CD4-positive, alpha-beta memory T cell (primary cell): ENCODE data around the gene STPG1. TPM values are rescaled to one million over a fixed set of nuclear protein-coding genes. Genes with fewer than 3 reads are reported as not detected.

Experiments used
- CTCF ChIA-PET: fragments of 350-600 bp; sonication (Branson Sonifier 250); formaldehyde crosslinking; loops from one replicate; lab custom pipeline; 2021; ENCODE audit warnings: inconsistent platforms; ENCODE audit not compliant: partially characterized antibody; lab: Charles Lee
- POLR2A ChIA-PET: fragments of 350-600 bp; sonication (Branson Sonifier 250); formaldehyde crosslinking; loops from one replicate; lab custom pipeline; 2021; ENCODE audit not compliant: partially characterized antibody; lab: Charles Lee
- DNase-seq, 5 donors: peaks; one replicate each; pipeline versions ENCODE4 v3.0.0 to v3.0.0-alpha.2; 2020 to 2022; ENCODE audit warnings: mixed read lengths in 1 of 5
- H3K27ac ChIP-seq: one replicate; pipeline ENCODE4 v1.7.0; 2013; ENCODE audit warnings: low read depth, low read length
- H3K27me3 ChIP-seq: 2 replicates; pipeline ENCODE4 v1.7.0; 2013; ENCODE audit warnings: mild to moderate bottlenecking, low read length, moderate library complexity; ENCODE audit not compliant: insufficient read depth
- H3K36me3 ChIP-seq: 2 replicates; pipeline ENCODE4 v1.7.0; 2013; ENCODE audit warnings: mild to moderate bottlenecking, low read length, moderate library complexity; ENCODE audit not compliant: insufficient read depth
- H3K4me1 ChIP-seq: 2 replicates; pipeline ENCODE4 v1.7.0; 2013; ENCODE audit warnings: mild to moderate bottlenecking, low read length, moderate library complexity; ENCODE audit not compliant: insufficient read depth
- H3K4me3 ChIP-seq, 2 donors: one replicate each; pipeline ENCODE4 v1.7.0; 2013; ENCODE audit warnings: low read length in 2 of 2, mild to moderate bottlenecking in 1 of 2
- H3K9me3 ChIP-seq, 2 donors: one replicate each; pipeline ENCODE4 v1.7.0; 2013; ENCODE audit warnings: low read length in 2 of 2, control low read depth in 1 of 2; ENCODE audit not compliant: control insufficient read depth in 1 of 2
- H3K27ac Mint-ChIP-seq, 7 donors: one replicate each; pipeline ENCODE4 v1.8.0; 2020 to 2021; ENCODE audit warnings: mixed read lengths in 7 of 7, mild to moderate bottlenecking in 6 of 7, inconsistent platforms in 3 of 7, moderate library complexity in 3 of 7
- H3K27me3 Mint-ChIP-seq, 2 donors: one replicate each; pipeline ENCODE4 v1.8.0; 2020 to 2021; ENCODE audit warnings: mixed read lengths in 2 of 2
- H3K36me3 Mint-ChIP-seq, 2 donors: one replicate each; pipeline ENCODE4 v1.8.0; 2020 to 2021; ENCODE audit warnings: mixed read lengths in 2 of 2, inconsistent platforms in 1 of 2, mild to moderate bottlenecking in 1 of 2
- H3K4me1 Mint-ChIP-seq, 4 donors: one replicate each; pipeline ENCODE4 v1.8.0; 2020 to 2021; ENCODE audit warnings: mixed read lengths in 4 of 4, mild to moderate bottlenecking in 1 of 4
- H3K4me3 Mint-ChIP-seq, 8 donors: one replicate each; pipeline ENCODE4 v1.8.0; 2020 to 2021; ENCODE audit warnings: mixed read lengths in 8 of 8, mild to moderate bottlenecking in 7 of 8, moderate library complexity in 6 of 8, inconsistent platforms in 3 of 8
- H3K9me3 Mint-ChIP-seq, 8 donors: one replicate each; pipeline ENCODE4 v1.8.0; 2020 to 2021; ENCODE audit warnings: mixed read lengths in 8 of 8, mild to moderate bottlenecking in 5 of 8, inconsistent platforms in 3 of 8, moderate library complexity in 1 of 8
- intact Hi-C: fragments of 100-400 bp; cut with micrococcal nuclease; formaldehyde crosslinking; loops from one replicate; pipeline ENCODE4 v1.15.1; 2023
- polyA plus RNA-seq, 2 donors: library from polyadenylated mRNA; unstranded; fragments of 300-500 nt; fragmentation: Illumina TruSeq; gene quantifications; one replicate each; pipeline ENCODE4 v1.2.3, GENCODE V29; 2021
- total RNA-seq, 2 experiments: library from RNA; stranded (reverse); gene quantifications; one replicate each; pipeline ENCODE4 v1.2.3, GENCODE V29; 2021

The STPG1 gene
- total and polyA plus RNA-seq, 4 experiments from 2014 or later: 3.1 to 4.9 (median 3.8) TPM

GRCh38 chr1:24321697-24322469 is 91.7 kb downstream of the STPG1 start:
- Mint-ChIP-seq H3K36me3 (no peaks in the 10 kb centered on the region), H3K9me3 (no peaks in the 10 kb centered on the region), H3K4me3 (peak overlapping the region; percentile 80 to 92 (median 86)), H3K27me3 (peaks cover 19 to 29% of the 10 kb centered on the region in 2 donors), H3K27ac (peak overlapping the region; percentile 29 to 91 (median 84)), H3K4me1 (peaks cover 36 to 65% (median 42%) of the 10 kb centered on the region in 4 donors)
- POLR2A ChIA-PET: interaction anchor here (1.4 to 1.7 kb wide), 4 partner anchors 70 to 182 kb away, joined by 3 to 4 read pairs (median 4); partner anchors contain the start of gene NIPAL3
- DNase-seq: peak; percentile 56 to 84 (median 68)
- H3K27ac ChIP-seq: no peak overlapping the region
- intact Hi-C loops: loop anchor here (5.0 to 10.0 kb wide), 2 partner anchors 70 to 117 kb away; no protein-coding TSS in a partner anchor
- H3K4me1 ChIP-seq: peaks cover 45% of the 10 kb centered on the region
- H3K4me3 ChIP-seq: peak overlapping the region; percentile 1 to 42
- CTCF ChIA-PET: interaction anchor here (0.7 to 2.0 kb wide), 5 partner anchors 9 to 120 kb away, joined by 3 to 7 read pairs (median 5); no protein-coding TSS in a partner anchor
- no peaks in the 10 kb centered on the region for H3K36me3 ChIP-seq
- no peaks in the 10 kb centered on the region for H3K9me3 ChIP-seq
- H3K27me3 ChIP-seq: peaks cover 4% of the 10 kb centered on the region

GRCh38 chr1:24321126-24321525 is 92.5 kb downstream of the STPG1 start:
- CTCF ChIA-PET: interaction anchor here (0.9 to 2.1 kb wide), 4 partner anchors 10 to 119 kb away, joined by 3 to 9 read pairs (median 6); no protein-coding TSS in a partner anchor
- H3K9me3 ChIP-seq: no peaks in the 10 kb centered on the region
- Mint-ChIP-seq H3K4me3 (peak overlapping the region; percentile 14 to 87 (median 73)), H3K9me3 (no peaks in the 10 kb centered on the region), H3K27me3 (peaks cover 19 to 30% of the 10 kb centered on the region in 2 donors), H3K4me1 (peaks cover 36 to 65% (median 42%) of the 10 kb centered on the region in 4 donors), H3K27ac (peak overlapping the region in 3 of 7 donors; percentile 2 to 73 (median 38)), H3K36me3 (no peaks in the 10 kb centered on the region)
- H3K27ac ChIP-seq: no peak overlapping the region
- H3K4me1 ChIP-seq: peaks cover 45% of the 10 kb centered on the region
- peaks cover 4% of the 10 kb centered on the region for H3K27me3 ChIP-seq
- intact Hi-C loops: loop anchor here (5.0 to 10.0 kb wide), 2 partner anchors 71 to 116 kb away; no protein-coding TSS in a partner anchor
- no peaks in the 10 kb centered on the region for H3K36me3 ChIP-seq
- peak overlapping the region; percentile 1 to 42 for H3K4me3 ChIP-seq
- POLR2A ChIA-PET: interaction anchor here (1.4 to 1.7 kb wide), 4 partner anchors 71 to 183 kb away, joined by 3 to 4 read pairs (median 4); partner anchors contain the start of gene NIPAL3
- DNase-seq: no peak

DNA sequence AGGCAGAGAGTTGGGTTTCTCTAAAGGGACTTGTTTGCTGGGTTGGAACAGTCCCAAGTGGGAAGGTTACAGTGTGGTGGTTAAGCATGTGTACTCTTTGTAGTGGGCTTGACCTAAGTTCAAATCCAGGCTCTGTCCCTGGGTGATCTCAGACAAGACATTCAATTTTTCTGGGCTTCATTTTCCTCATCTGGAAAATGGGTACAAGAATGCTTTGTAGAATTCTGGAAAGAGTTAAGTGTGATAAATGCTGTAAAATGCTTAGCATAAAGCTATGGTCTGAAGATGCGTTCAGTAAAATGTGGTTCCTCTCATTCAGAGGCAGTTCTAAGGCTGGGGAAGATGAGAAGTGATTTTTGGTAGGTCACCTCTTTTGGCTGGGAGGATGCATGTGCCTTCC is 93.6 kb downstream of the STPG1 start:
- H3K4me3 Mint-ChIP-seq: peak overlapping the region in 6 of 8 donors; percentile 39 to 87 (median 76)
- POLR2A ChIA-PET: no interaction called here

GRCh38 chr1:24319312-24319863 is 94.2 kb downstream of the STPG1 start, which contains the start of gene GRHL3:
Gene GRHL3, plus strand, starts transcription at chr1:24319357. Its CDS starts 195 bp downstream, at chr1:24319552.
- intact Hi-C loops: no loop called here
- Histone ChIP-seq H3K9me3 (no peaks in the 10 kb centered on the region), H3K27ac (no peak within 1 kb of the TSS), H3K4me1 (peaks cover 45% of the 10 kb centered on the region), H3K27me3 (peaks cover 4% of the 10 kb centered on the region), H3K36me3 (no peaks in the 10 kb centered on the region), H3K4me3 (no peak within 1 kb of the TSS)
- peak in 3 of 5 donors; percentile 11 to 59 (median 17) for DNase-seq
- peaks cover 19 to 30% of the 10 kb centered on the region in 2 donors for H3K27me3 Mint-ChIP-seq
- peak within 1 kb of the TSS; percentile 39 to 87 (median 76) for H3K4me3 Mint-ChIP-seq
- H3K36me3 Mint-ChIP-seq: no peaks in the 10 kb centered on the region
- ChIA-PET POLR2A (no interaction called here), CTCF (interaction anchor here (2.1 kb wide), 1 partner anchor 72 kb away, joined by 9 read pairs; no protein-coding TSS in a partner anchor)
- H3K4me1 Mint-ChIP-seq: peaks cover 36 to 65% (median 41%) of the 10 kb centered on the region in 4 donors
- peak within 1 kb of the TSS in 3 of 7 donors; percentile 5 to 55 (median 10) for H3K27ac Mint-ChIP-seq
- no peaks in the 10 kb centered on the region for H3K9me3 Mint-ChIP-seq

More for the DNA sequence above, 93.6 kb downstream of the STPG1 start:
- peak overlapping the region in 1 of 7 donors; percentile 10 for H3K27ac Mint-ChIP-seq
- DNase-seq: no peak
- Histone ChIP-seq H3K27ac (no peak overlapping the region), H3K4me1 (peaks cover 45% of the 10 kb centered on the region), H3K9me3 (no peaks in the 10 kb centered on the region), H3K4me3 (no peak overlapping the region), H3K36me3 (no peaks in the 10 kb centered on the region), H3K27me3 (peaks cover 4% of the 10 kb centered on the region)
- intact Hi-C loops: loop anchor here (5.0 to 10.0 kb wide), 2 partner anchors 72 to 115 kb away; no protein-coding TSS in a partner anchor
- H3K36me3 Mint-ChIP-seq: no peaks in the 10 kb centered on the region
- no peaks in the 10 kb centered on the region for H3K9me3 Mint-ChIP-seq
- H3K4me1 Mint-ChIP-seq: peaks cover 36 to 65% (median 41%) of the 10 kb centered on the region in 4 donors
- CTCF ChIA-PET: interaction anchor here (2.1 kb wide), 1 partner anchor 71 kb away, joined by 9 read pairs; no protein-coding TSS in a partner anchor
- peaks cover 19 to 30% of the 10 kb centered on the region in 2 donors for H3K27me3 Mint-ChIP-seq

- Mint-ChIP-seq H3K27me3 (peaks cover 19 to 30% of the 10 kb centered on the region in 2 donors), H3K9me3 (no peaks in the 10 kb centered on the region), H3K27ac (no peak overlapping the region), H3K36me3 (no peaks in the 10 kb centered on the region), H3K4me1 (peaks cover 36 to 62% (median 41%) of the 10 kb centered on the region in 4 donors), H3K4me3 (peak overlapping the region; percentile 39 to 87 (median 76))
- Histone ChIP-seq H3K4me3 (no peak overlapping the region), H3K9me3 (no peaks in the 10 kb centered on the region), H3K4me1 (peaks cover 45% of the 10 kb centered on the region), H3K27me3 (peaks cover 4% of the 10 kb centered on the region), H3K36me3 (no peaks in the 10 kb centered on the region), H3K27ac (no peak overlapping the region)
- DNase-seq: no peak
- CTCF ChIA-PET: interaction anchor here (2.1 kb wide), 1 partner anchor 72 kb away, joined by 9 read pairs; no protein-coding TSS in a partner anchor
- POLR2A ChIA-PET: interaction anchor here (0.6 kb wide), 1 partner anchor 610 kb away, joined by 3 read pairs; no protein-coding TSS in a partner anchor
- intact Hi-C loops: no loop called here
Measured at GRCh38 chr1:24318615-24319311, 94.8 kb downstream of the STPG1 start.

DNA sequence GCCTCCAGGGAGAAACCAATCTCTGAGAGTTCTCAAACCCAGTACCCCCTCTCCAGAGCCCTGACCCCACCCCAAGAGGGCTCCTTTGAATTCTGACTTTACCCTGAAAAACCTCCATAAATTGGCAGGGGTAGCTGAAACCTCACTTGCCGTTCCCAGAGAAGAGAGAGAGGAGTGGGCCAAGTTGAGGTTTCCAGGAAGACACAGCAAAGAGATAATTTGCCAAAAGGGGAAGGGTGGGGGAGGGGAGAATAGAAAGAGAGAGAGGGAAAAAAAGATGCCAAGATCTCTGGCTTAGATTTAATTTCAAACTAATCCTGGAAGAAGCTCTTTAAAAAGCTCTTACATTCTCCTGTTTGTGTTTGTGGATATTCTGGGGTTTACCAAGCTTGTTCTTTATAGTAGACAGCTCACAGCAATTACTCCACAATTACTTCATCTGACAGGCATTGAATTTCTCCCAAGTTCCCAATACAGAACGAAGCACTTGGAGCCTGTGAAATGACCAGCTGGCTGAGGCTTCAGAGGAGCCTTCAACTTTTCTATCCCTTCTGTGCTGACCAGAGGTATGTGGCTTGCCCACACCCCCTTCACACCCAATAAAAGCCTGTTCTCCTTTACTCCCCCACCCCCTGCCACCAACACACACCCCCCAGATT is 95.5 kb downstream of the STPG1 start:
- ChIA-PET POLR2A (interaction anchor here (0.6 kb wide), 1 partner anchor 610 kb away, joined by 3 read pairs; no protein-coding TSS in a partner anchor), CTCF (no interaction called here)
- no peak overlapping the region for H3K27ac ChIP-seq
- Mint-ChIP-seq H3K36me3 (no peaks in the 10 kb centered on the region), H3K9me3 (no peaks in the 10 kb centered on the region), H3K27me3 (peaks cover 19 to 30% of the 10 kb centered on the region in 2 donors), H3K4me1 (peaks cover 35 to 56% (median 41%) of the 10 kb centered on the region in 4 donors), H3K27ac (no peak overlapping the region), H3K4me3 (peak overlapping the region in 2 of 8 donors; percentile 44 to 47)
- H3K27me3 ChIP-seq: peaks cover 4% of the 10 kb centered on the region
- H3K4me3 ChIP-seq: no peak overlapping the region
- H3K36me3 ChIP-seq: no peaks in the 10 kb centered on the region
- H3K9me3 ChIP-seq: no peaks in the 10 kb centered on the region
- no peak for DNase-seq
- peaks cover 41% of the 10 kb centered on the region for H3K4me1 ChIP-seq
- intact Hi-C loops: no loop called here
